ENCODE measurements around the gene RAB3C. TPM values are rescaled to one million over a fixed set of nuclear protein-coding genes. Genes with fewer than 3 reads are reported as not detected.

RAB3C gene
- total and polyA plus RNA-seq, 2 donors (not counting 1 experiment from before 2014, with no cell fraction given) = not detected

DNA sequence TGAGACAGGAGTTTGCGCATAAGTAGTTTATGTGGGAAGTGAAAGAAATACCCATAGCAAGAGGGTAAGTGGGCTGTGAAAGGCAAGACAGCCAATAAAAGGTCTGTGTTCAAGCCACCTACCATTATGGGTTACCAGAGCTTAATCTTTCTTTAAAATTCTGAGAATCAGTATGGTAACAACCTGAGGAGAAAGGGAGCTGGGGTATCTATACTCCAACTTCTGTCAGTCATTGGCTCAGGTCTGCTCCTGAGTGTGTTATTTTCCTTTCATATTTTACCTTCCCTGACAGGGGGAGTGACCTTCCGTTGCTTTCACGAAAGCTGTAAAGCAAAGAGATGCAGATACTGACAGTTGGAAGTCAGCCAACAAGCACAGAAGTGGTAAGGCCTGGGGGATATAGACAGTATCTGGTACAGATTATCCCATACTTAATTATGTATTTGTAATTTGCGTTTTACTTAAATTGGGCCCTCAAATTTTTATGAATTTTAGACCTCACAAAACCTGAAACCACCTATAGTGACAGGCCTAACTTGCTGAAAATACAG lies 233.4 kb downstream of the RAB3C start:
- TF ChIP-seq CTCF (conservative IDR thresholded peaks at IDR 0.05 in 1 of 2, IDR thresholded peaks at IDR 0.05 in 1 of 2; ENCODE audit: low read depth in 1 of 2, low read length in 2 of 2) (no peak), EZH2 (IDR thresholded peaks at IDR 0.05; ENCODE audit: low read length, missing control alignments) (no peak)
- H2AFZ ChIP-seq (ENCODE audit: low read length) = no peak overlapping the region

GRCh38 chr5:58818465-58818864 lies 235.6 kb downstream of the RAB3C start:
- Histone ChIP-seq H4K20me1 (ENCODE audit: control insufficient read depth, extremely low read depth, insufficient read depth, low read length) (no peaks in the 10 kb centered on the region), H3K9me3 (ENCODE audit: control insufficient read depth, insufficient read depth, low read depth, low read length) (no peaks in the 10 kb centered on the region), H3K36me3 (ENCODE audit: control insufficient read depth, insufficient read depth, low read length) (no peaks in the 10 kb centered on the region), H3K79me2 (ENCODE audit: control insufficient read depth, insufficient read depth, low read length) (no peaks in the 10 kb centered on the region), H3K4me1 (ENCODE audit: control insufficient read depth, extremely low read depth, insufficient read depth, low read length) (no peaks in the 10 kb centered on the region), H3K4me2 (ENCODE audit: extremely low read depth, insufficient read depth, low read length) (no peak overlapping the region), H3K27me3 (ENCODE audit: control insufficient read depth, insufficient read depth, low read length) (no peaks in the 10 kb centered on the region), H3K4me3 (replicated peaks in 1 of 4; ENCODE audit: control extremely low read depth in 1 of 4, insufficient read depth in 1 of 4, low read depth in 3 of 4, low read length in 4 of 4) (no peak overlapping the region), H3K9ac (ENCODE audit: insufficient read depth, low read length) (no peak overlapping the region), H3K27ac (ENCODE audit: insufficient read depth, low read length) (no peak overlapping the region), H2AFZ (ENCODE audit: low read length) (no peak overlapping the region)
- TF ChIP-seq EZH2 (IDR thresholded peaks at IDR 0.05; ENCODE audit: low read length, missing control alignments) (no peak), CTCF (conservative IDR thresholded peaks at IDR 0.05 in 1 of 2, IDR thresholded peaks at IDR 0.05 in 1 of 2; ENCODE audit: low read depth in 1 of 2, low read length in 2 of 2) (no peak)
- no peak for DNase-seq (ENCODE audit: low read depth in 2 of 2)

More for the DNA sequence above, 233.4 kb downstream of the RAB3C start:
- Histone ChIP-seq H3K9me3 (ENCODE audit: control insufficient read depth, insufficient read depth, low read depth, low read length) (no peaks in the 10 kb centered on the region), H4K20me1 (ENCODE audit: control insufficient read depth, extremely low read depth, insufficient read depth, low read length) (no peaks in the 10 kb centered on the region), H3K9ac (ENCODE audit: insufficient read depth, low read length) (no peak overlapping the region), H3K4me3 (replicated peaks in 1 of 4; ENCODE audit: control extremely low read depth in 1 of 4, insufficient read depth in 1 of 4, low read depth in 3 of 4, low read length in 4 of 4) (no peak overlapping the region), H3K79me2 (ENCODE audit: control insufficient read depth, insufficient read depth, low read length) (no peaks in the 10 kb centered on the region), H3K27ac (ENCODE audit: insufficient read depth, low read length) (no peak overlapping the region), H3K4me1 (ENCODE audit: control insufficient read depth, extremely low read depth, insufficient read depth, low read length) (no peaks in the 10 kb centered on the region), H3K4me2 (ENCODE audit: extremely low read depth, insufficient read depth, low read length) (no peak overlapping the region), H3K36me3 (ENCODE audit: control insufficient read depth, insufficient read depth, low read length) (no peaks in the 10 kb centered on the region), H3K27me3 (ENCODE audit: control insufficient read depth, insufficient read depth, low read length) (no peaks in the 10 kb centered on the region)
- DNase-seq (ENCODE audit: low read depth in 2 of 2) = no peak

GRCh38 chr5:58825441-58825840 lies 242.6 kb downstream of the RAB3C start:
- no peak overlapping the region for H3K4me3 ChIP-seq (replicated peaks in 1 of 4; ENCODE audit: control extremely low read depth in 1 of 4, insufficient read depth in 1 of 4, low read depth in 3 of 4, low read length in 4 of 4)
- no peak overlapping the region for H3K9ac ChIP-seq (ENCODE audit: insufficient read depth, low read length)
- no peak for DNase-seq (ENCODE audit: low read depth in 2 of 2)
- TF ChIP-seq EZH2 (IDR thresholded peaks at IDR 0.05; ENCODE audit: low read length, missing control alignments) (no peak), CTCF (conservative IDR thresholded peaks at IDR 0.05 in 1 of 2, IDR thresholded peaks at IDR 0.05 in 1 of 2; ENCODE audit: low read depth in 1 of 2, low read length in 2 of 2) (no peak)
- no peaks in the 10 kb centered on the region for H3K27me3 ChIP-seq (ENCODE audit: control insufficient read depth, insufficient read depth, low read length)
- no peaks in the 10 kb centered on the region for H4K20me1 ChIP-seq (ENCODE audit: control insufficient read depth, extremely low read depth, insufficient read depth, low read length)
- no peak overlapping the region for H3K27ac ChIP-seq (ENCODE audit: insufficient read depth, low read length)
- H3K79me2 ChIP-seq (ENCODE audit: control insufficient read depth, insufficient read depth, low read length) = no peaks in the 10 kb centered on the region
- no peaks in the 10 kb centered on the region for H3K4me1 ChIP-seq (ENCODE audit: control insufficient read depth, extremely low read depth, insufficient read depth, low read length)
- no peak overlapping the region for H3K4me2 ChIP-seq (ENCODE audit: extremely low read depth, insufficient read depth, low read length)
- H3K9me3 ChIP-seq (ENCODE audit: control insufficient read depth, insufficient read depth, low read depth, low read length) = no peaks in the 10 kb centered on the region
- H2AFZ ChIP-seq (ENCODE audit: low read length) = no peak overlapping the region
- no peaks in the 10 kb centered on the region for H3K36me3 ChIP-seq (ENCODE audit: control insufficient read depth, insufficient read depth, low read length)
